Keratinocyte (primary cell): ENCODE results near the gene COQ8A. TPM values are rescaled to one million over a fixed set of nuclear protein-coding genes. Genes with fewer than 3 reads are reported as not detected.

ENCODE experiments used
- DNase-seq: peaks from one replicate; pipeline ENCODE4 v3.0.0-alpha.2; 2011; ENCODE audit warnings: low read depth, missing footprints, low spot score
- FAIRE-seq: peaks from 2 replicates; lab custom pipeline; 2011; peaks lifted over from hg19 to GRCh38; lab: Jason Lieb, UNC
- H2AFZ ChIP-seq: 2 replicates; pipeline ENCODE4 v1.6.0; 2012; ENCODE audit warnings: low read length, control low read depth, inconsistent platforms; ENCODE audit not compliant: control insufficient read depth
- H3K27ac ChIP-seq: 2 replicates; pipeline ENCODE4 v1.5.1; 2011; ENCODE audit warnings: low read length; ENCODE audit not compliant: control insufficient read depth, insufficient read depth
- H3K27me3 ChIP-seq: 3 replicates; pipeline ENCODE4 v1.6.0; 2011; ENCODE audit warnings: low read length; ENCODE audit not compliant: control insufficient read depth, insufficient read depth; ENCODE audit errors: extremely low read depth
- H3K36me3 ChIP-seq, 2 experiments: 2 replicates in 1 of 2; 3 replicates in 1 of 2; pipeline ENCODE4 v1.5.1; 2011; ENCODE audit warnings: low read length in 2 of 2, mild to moderate bottlenecking in 1 of 2; ENCODE audit not compliant: control insufficient read depth in 2 of 2, insufficient read depth in 2 of 2; ENCODE audit errors: extremely low read depth in 1 of 2
- H3K4me1 ChIP-seq: 3 replicates; pipeline ENCODE4 v1.5.1; 2011; ENCODE audit warnings: low read length; ENCODE audit not compliant: control insufficient read depth, insufficient read depth; ENCODE audit errors: extremely low read depth
- H3K4me2 ChIP-seq: 3 replicates; pipeline ENCODE4 v1.6.0; 2011; ENCODE audit warnings: low read depth, low read length; ENCODE audit not compliant: control insufficient read depth, insufficient read depth; ENCODE audit errors: extremely low read depth
- H3K4me3 ChIP-seq, 3 experiments: fragments of 200-600 bp in 1 of 3; sonication (generic) in 1 of 3; 2 replicates in 2 of 3; 3 replicates in 1 of 3; pipeline ENCODE4 v1.5.1; 2011 to 2016; ENCODE audit warnings: low read length in 3 of 3, mild to moderate bottlenecking in 3 of 3, control low read depth in 2 of 3, inconsistent platforms in 1 of 3, low read depth in 1 of 3, mixed read lengths in 1 of 3, mixed run types in 1 of 3, moderate library complexity in 1 of 3; ENCODE audit not compliant: control insufficient read depth in 2 of 3, insufficient read depth in 2 of 3; ENCODE audit errors: extremely low read depth in 1 of 3
- H3K79me2 ChIP-seq: 2 replicates; pipeline ENCODE4 v1.6.0; 2012; ENCODE audit warnings: low read length; ENCODE audit not compliant: control insufficient read depth, insufficient read depth
- H3K9ac ChIP-seq: 3 replicates; pipeline ENCODE4 v1.6.0; 2011; ENCODE audit warnings: low read length; ENCODE audit not compliant: control insufficient read depth, insufficient read depth; ENCODE audit errors: extremely low read depth
- H3K9me1 ChIP-seq: 3 replicates; pipeline ENCODE4 v1.6.0; 2011; ENCODE audit warnings: low read length; ENCODE audit not compliant: control insufficient read depth, insufficient read depth; ENCODE audit errors: extremely low read depth
- H3K9me3 ChIP-seq: 2 replicates; pipeline ENCODE4 v1.5.1; 2012; ENCODE audit warnings: low read depth, low read length; ENCODE audit not compliant: control insufficient read depth
- H4K20me1 ChIP-seq: 3 replicates; pipeline ENCODE4 v1.6.0; 2011; ENCODE audit warnings: low read length; ENCODE audit not compliant: control insufficient read depth, insufficient read depth; ENCODE audit errors: extremely low read depth
- CTCF ChIP-seq, 3 experiments: IDR thresholded peaks in 1 of 3; conservative IDR thresholded peaks in 1 of 3; optimal IDR thresholded peaks in 1 of 3; 2 replicates in 2 of 3; 3 replicates in 1 of 3; pipeline versions ENCODE3 to v1.5.1; 2011; ENCODE audit warnings: low read length in 3 of 3, mild to moderate bottlenecking in 3 of 3, moderate library complexity in 2 of 3, control low read depth in 1 of 3, inconsistent platforms in 1 of 3; ENCODE audit not compliant: insufficient read depth in 2 of 3; ENCODE audit errors: extremely low read depth in 1 of 3
- EZH2 ChIP-seq: IDR thresholded peaks from one replicate; pipeline ENCODE4 v1.6.1; 2012; ENCODE audit warnings: inconsistent platforms, mild to moderate bottlenecking, low read length, moderate library complexity
- dilution Hi-C: fragments of 300-500 bp; cut with MboI; formaldehyde crosslinking; loops from one replicate; pipeline ENCODE4 v1.7.0; 2020; ENCODE audit warnings: low sequenced_read_pairs; ENCODE audit not compliant: extremely low pct_ligation_motif_present
- polyA plus RNA-seq, 5 experiments: library from polyadenylated mRNA; depleted of rRNA in 3 of 5; stranded (reverse) in 3 of 5; stranded (forward) in 1 of 5; unstranded in 1 of 5; fragments of >200 nt; gene quantifications; 1 replicate in 1 of 5; 2 replicates in 3 of 5; 3 replicates in 1 of 5; pipeline versions ENCODE4 v1.2.1 to v1.2.3, GENCODE V29; 2011 to 2012; ENCODE audit warnings: missing spikeins in 2 of 5, low read depth in 1 of 5, low replicate concordance in 1 of 5

The COQ8A gene
- polyA plus RNA-seq, 1 donor (not counting 4 experiments of a cell fraction or from before 2014, with no cell fraction given): 3.8 TPM

- Histone ChIP-seq H3K27ac (no peak overlapping the region), H4K20me1 (no peaks in the 10 kb centered on the region), H3K9ac (no peak overlapping the region), H3K4me3 (no peak overlapping the region), H3K36me3 (peaks cover 4 to 5% of the 10 kb centered on the region in 2 experiments), H3K4me2 (no peak overlapping the region), H3K79me2 (no peaks in the 10 kb centered on the region), H3K9me1 (no peaks in the 10 kb centered on the region), H3K9me3 (no peaks in the 10 kb centered on the region), H3K4me1 (no peaks in the 10 kb centered on the region), H2AFZ (no peak overlapping the region), H3K27me3 (no peaks in the 10 kb centered on the region)
- TF ChIP-seq CTCF (optimal IDR thresholded peaks at IDR 0.05 in 1 of 3, IDR thresholded peaks at IDR 0.05 in 1 of 3, conservative IDR thresholded peaks at IDR 0.05 in 1 of 3; ENCODE audit: extremely low read depth in 1 of 3, insufficient read depth in 2 of 3, low read length in 3 of 3) (no peak), EZH2 (no peak)
- no peak for FAIRE-seq
- DNase-seq: no peak
- dilution Hi-C loops: no loop called here
Observed at GRCh38 chr1:226993814-226994585, 53.9 kb downstream of the COQ8A start.

- no peak overlapping the region for H3K4me2 ChIP-seq
- no peaks in the 10 kb centered on the region for H3K4me1 ChIP-seq
- H3K27ac ChIP-seq: no peak overlapping the region
- H4K20me1 ChIP-seq: no peaks in the 10 kb centered on the region
- dilution Hi-C loops: no loop called here
- H3K9me1 ChIP-seq: no peaks in the 10 kb centered on the region
- DNase-seq (no peak), FAIRE-seq (no peak)
- no peaks in the 10 kb centered on the region for H3K27me3 ChIP-seq
- peaks cover 4 to 5% of the 10 kb centered on the region in 2 experiments for H3K36me3 ChIP-seq
- no peak overlapping the region for H3K4me3 ChIP-seq
- H3K9ac ChIP-seq: no peak overlapping the region
- no peak for TF ChIP-seq CTCF (optimal IDR thresholded peaks at IDR 0.05 in 1 of 3, IDR thresholded peaks at IDR 0.05 in 1 of 3, conservative IDR thresholded peaks at IDR 0.05 in 1 of 3; ENCODE audit: extremely low read depth in 1 of 3, insufficient read depth in 2 of 3, low read length in 3 of 3)
- TF ChIP-seq EZH2: no peak
- H2AFZ ChIP-seq: no peak overlapping the region
- no peaks in the 10 kb centered on the region for H3K9me3 ChIP-seq
- no peaks in the 10 kb centered on the region for H3K79me2 ChIP-seq
Observed at GRCh38 chr1:226994586-226995364, 54.7 kb downstream of the COQ8A start.
